PC-3 (cell line): ENCODE measurements around the gene SHISAL2A.

Source experiments
- CTCF ChIP-seq: fragments of 300-600 bp; sonication (generic); conservative IDR thresholded peaks from 2 replicates; pipeline ENCODE4 v1.5.1; 2017; ENCODE audit warnings: antibody characterized with exemption, low read depth, mild to moderate bottlenecking, low read length
- EZH2phosphoT487 ChIP-seq: fragments of 300-600 bp; sonication (generic); IDR thresholded peaks from 2 replicates; pipeline ENCODE4 v1.6.1; 2018; ENCODE audit warnings: mild to moderate bottlenecking, antibody characterized with exemption, low read length, borderline replicate concordance

DNA sequence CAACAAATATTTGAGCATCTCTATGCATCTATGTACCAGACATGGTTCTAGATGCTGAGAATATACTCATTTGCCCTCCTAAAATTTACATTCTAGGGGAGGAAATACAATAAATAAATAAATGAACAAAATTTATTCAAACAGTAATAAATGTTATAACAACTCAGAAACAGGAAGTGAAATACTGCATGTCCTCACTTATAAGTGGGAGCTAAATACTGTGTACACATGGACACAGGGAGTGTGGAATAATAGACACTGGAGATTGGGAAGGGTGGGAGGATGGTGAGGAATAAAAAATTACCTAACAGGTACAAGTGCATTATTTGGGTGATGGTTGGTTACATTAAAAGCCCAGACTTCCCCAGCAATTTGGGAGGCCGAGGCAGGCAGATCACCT is 60.9 kb downstream of the SHISAL2A start:
- TF ChIP-seq EZH2phosphoT487 (no peak), CTCF (no peak)
